Mammary epithelial cell (primary cell): ENCODE measurements around the gene MAS1.

Source experiments
- CTCF ChIP-seq, 2 donors: IDR thresholded peaks in 1 of 2; conservative IDR thresholded peaks in 1 of 2; 2 replicates each; pipeline ENCODE4 v1.5.1; 2011 to 2012; ENCODE audit warnings: inconsistent platforms in 2 of 2, low read length in 2 of 2, mild to moderate bottlenecking in 2 of 2, control low read depth in 1 of 2, low read depth in 1 of 2; ENCODE audit not compliant: insufficient read depth in 1 of 2; ENCODE audit errors: extremely low read depth in 1 of 2
- EZH2 ChIP-seq: IDR thresholded peaks from 2 replicates; pipeline ENCODE4 v1.6.1; 2012; ENCODE audit warnings: low read length, inconsistent platforms, borderline replicate concordance

DNA sequence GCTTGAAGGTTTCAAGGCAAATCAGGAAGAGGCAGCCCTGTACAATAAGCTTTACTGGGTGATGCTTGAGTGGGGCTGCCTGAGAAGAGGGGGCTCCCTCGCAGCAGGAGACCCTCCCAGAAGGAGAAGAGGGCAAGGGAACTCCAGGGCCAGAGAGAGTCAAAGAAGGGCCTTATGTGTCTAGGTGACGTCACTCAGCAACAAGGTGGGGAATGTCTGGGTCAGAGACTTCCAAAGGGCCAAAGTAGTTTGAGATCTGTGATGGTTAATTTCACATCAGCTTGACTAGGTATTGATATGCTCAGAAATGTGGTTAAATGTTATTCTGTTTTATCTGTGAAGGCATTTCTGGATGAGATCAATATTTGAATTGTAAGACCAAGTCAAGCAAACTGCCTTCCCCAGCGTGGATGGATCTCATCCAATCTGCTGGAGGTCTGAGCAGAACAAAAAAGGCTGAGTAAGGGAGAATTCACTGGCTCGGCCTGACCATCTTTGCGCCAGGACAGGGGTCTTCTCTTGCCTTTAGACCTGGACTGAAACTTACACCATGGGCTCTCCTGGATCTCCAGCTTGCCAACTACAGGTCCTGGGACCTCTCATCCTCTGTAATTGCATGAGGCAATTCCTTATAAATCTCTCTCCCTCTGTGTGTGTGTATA, 35.9 kb downstream of the MAS1 start:
- TF ChIP-seq CTCF (conservative IDR thresholded peaks at IDR 0.05 in 1 of 2, IDR thresholded peaks at IDR 0.05 in 1 of 2; ENCODE audit: extremely low read depth in 1 of 2, insufficient read depth in 1 of 2, low read depth in 1 of 2, low read length in 2 of 2) (no peak), EZH2 (no peak)
